Smooth muscle cell (in vitro differentiated cells): ENCODE results near the gene IQCE. TPM values are rescaled to one million over a fixed set of nuclear protein-coding genes. Genes with fewer than 3 reads are reported as not detected.

Experiments used
- DNase-seq: peaks from one replicate; lab custom pipeline; 2025; ENCODE audit not compliant: unreplicated experiment; lab: John Stamatoyannopoulos, UW
- H2AFZ ChIP-seq: fragments of 200-600 bp; sonication (generic); 2 replicates; pipeline ENCODE4 v1.6.0; 2016; ENCODE audit warnings: antibody characterized with exemption, low read depth, mild to moderate bottlenecking
- H3F3A ChIP-seq: fragments of 200-600 bp; sonication (generic); 2 replicates; pipeline ENCODE4 v1.6.0; 2017; ENCODE audit warnings: antibody characterized with exemption, low read depth
- H3K27ac ChIP-seq: fragments of 200-600 bp; sonication (generic); 2 replicates; pipeline ENCODE4 v1.5.1; 2016; ENCODE audit warnings: low read depth, mild to moderate bottlenecking
- H3K27me3 ChIP-seq: fragments of 200-600 bp; sonication (generic); 2 replicates; pipeline ENCODE4 v1.6.1; 2016; ENCODE audit warnings: low read depth, mild to moderate bottlenecking
- H3K36me3 ChIP-seq: fragments of 200-600 bp; sonication (generic); 2 replicates; pipeline ENCODE4 v1.5.1; 2016; ENCODE audit warnings: low read depth
- H3K4me1 ChIP-seq: fragments of 200-600 bp; sonication (generic); 2 replicates; pipeline ENCODE4 v1.5.1; 2016; ENCODE audit warnings: low read depth
- H3K4me2 ChIP-seq: fragments of 200-600 bp; sonication (generic); 2 replicates; pipeline ENCODE4 v1.6.0; 2016; ENCODE audit warnings: mild to moderate bottlenecking
- H3K4me3 ChIP-seq: fragments of 200-600 bp; sonication (generic); 2 replicates; pipeline ENCODE4 v1.5.1; 2016; ENCODE audit warnings: mild to moderate bottlenecking
- H3K79me2 ChIP-seq: fragments of 200-600 bp; sonication (generic); 2 replicates; pipeline ENCODE4 v1.6.0; 2016; ENCODE audit warnings: low read depth, mild to moderate bottlenecking
- H3K9ac ChIP-seq: fragments of 200-600 bp; sonication (generic); 2 replicates; pipeline ENCODE4 v1.6.0; 2016; ENCODE audit warnings: low read depth
- H3K9me3 ChIP-seq: fragments of 200-600 bp; sonication (generic); replicated peaks from 2 replicates; pipeline ENCODE4 v1.5.1; 2016; ENCODE audit warnings: low read depth
- H4K20me1 ChIP-seq: fragments of 200-600 bp; sonication (generic); 2 replicates; pipeline ENCODE4 v1.6.0; 2016; ENCODE audit warnings: low read depth
- WGBS: methylation state at CpG from one replicate; pipeline ENCODE4 v1.1.7; 2016; ENCODE audit warnings: low lambda C conversion rate; 5-methylcytosine and 5-hydroxymethylcytosine counted together
- polyA plus RNA-seq: library from polyadenylated mRNA; unstranded; fragments of >200 nt; fragmentation: Nextera tagmentation; extraction: Ambion mirVana; gene quantifications from 2 replicates; pipeline ENCODE4 v1.2.1, GENCODE V29; 2016
- total RNA-seq: library from RNA; depleted of rRNA; stranded (reverse); fragments of >200 nt; gene quantifications from 2 replicates; pipeline ENCODE4 v1.2.3, GENCODE V29; 2014
- TF ChIP-seq, protein P1 (sequence below): fragments of 200-600 bp; sonication (generic); IDR thresholded peaks from 2 replicates; pipeline ENCODE4 v1.5.1; 2017; ENCODE audit warnings: borderline replicate concordance, mild to moderate bottlenecking, antibody characterized with exemption; ENCODE audit not compliant: insufficient read depth, poor library complexity, severe bottlenecking

Gene IQCE
- total and polyA plus RNA-seq, 2 experiments from 2014 or later, result 5.8 to 12.7 TPM

GRCh38 chr7:2546776-2547586 is 11.8 kb upstream of the IQCE start:
- no peak overlapping the region for H3K9ac ChIP-seq
- no peaks in the 10 kb centered on the region for H3K27me3 ChIP-seq
- H3K27ac ChIP-seq, result no peak overlapping the region
- no peaks in the 10 kb centered on the region for H3K4me1 ChIP-seq
- TF ChIP-seq, protein P1, sequence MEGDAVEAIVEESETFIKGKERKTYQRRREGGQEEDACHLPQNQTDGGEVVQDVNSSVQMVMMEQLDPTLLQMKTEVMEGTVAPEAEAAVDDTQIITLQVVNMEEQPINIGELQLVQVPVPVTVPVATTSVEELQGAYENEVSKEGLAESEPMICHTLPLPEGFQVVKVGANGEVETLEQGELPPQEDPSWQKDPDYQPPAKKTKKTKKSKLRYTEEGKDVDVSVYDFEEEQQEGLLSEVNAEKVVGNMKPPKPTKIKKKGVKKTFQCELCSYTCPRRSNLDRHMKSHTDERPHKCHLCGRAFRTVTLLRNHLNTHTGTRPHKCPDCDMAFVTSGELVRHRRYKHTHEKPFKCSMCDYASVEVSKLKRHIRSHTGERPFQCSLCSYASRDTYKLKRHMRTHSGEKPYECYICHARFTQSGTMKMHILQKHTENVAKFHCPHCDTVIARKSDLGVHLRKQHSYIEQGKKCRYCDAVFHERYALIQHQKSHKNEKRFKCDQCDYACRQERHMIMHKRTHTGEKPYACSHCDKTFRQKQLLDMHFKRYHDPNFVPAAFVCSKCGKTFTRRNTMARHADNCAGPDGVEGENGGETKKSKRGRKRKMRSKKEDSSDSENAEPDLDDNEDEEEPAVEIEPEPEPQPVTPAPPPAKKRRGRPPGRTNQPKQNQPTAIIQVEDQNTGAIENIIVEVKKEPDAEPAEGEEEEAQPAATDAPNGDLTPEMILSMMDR, result no peak
- H3K79me2 ChIP-seq, result no peaks in the 10 kb centered on the region
- no peak for DNase-seq
- H3K4me2 ChIP-seq, result no peak overlapping the region
- WGBS, result 98% methylated on average over 31 of the region's 31 CpGs
- no peak overlapping the region for H3K4me3 ChIP-seq
- H3K36me3 ChIP-seq, result no peaks in the 10 kb centered on the region
- H3K9me3 ChIP-seq, result no peaks in the 10 kb centered on the region
- no peak overlapping the region for H2AFZ ChIP-seq
- H4K20me1 ChIP-seq, result peaks cover 16% of the 10 kb centered on the region
- no peaks in the 10 kb centered on the region for H3F3A ChIP-seq

- 99% methylated on average over 8 of the region's 8 CpGs for WGBS
These were observed 7.4 kb upstream of the IQCE start for GRCh38 chr7:2551418-2551817.

DNA sequence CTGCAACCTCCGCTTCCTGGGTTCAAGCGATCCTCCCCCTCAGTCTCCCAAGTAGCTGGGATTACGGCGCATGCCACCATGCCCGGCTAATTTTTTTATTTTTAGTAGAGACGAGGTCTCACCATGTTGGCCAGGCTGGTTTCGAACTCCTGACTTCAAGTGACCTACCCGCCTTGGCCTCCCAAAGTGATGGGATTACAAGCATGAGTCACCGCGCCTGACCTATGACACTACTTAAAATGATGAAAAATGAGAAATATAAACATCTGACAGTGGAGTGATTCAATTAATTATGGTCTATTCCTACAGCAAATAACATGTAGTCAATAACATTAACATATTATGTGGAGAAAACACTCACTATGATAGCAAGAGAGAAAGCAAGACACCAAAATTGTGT is 5.7 kb upstream of the IQCE start:
- H4K20me1 ChIP-seq, result peaks cover 16% of the 10 kb centered on the region
- TF ChIP-seq, protein P1, result no peak

More at GRCh38 chr7:2551418-2551817, 7.4 kb upstream of the IQCE start:
- DNase-seq, result no peak
- Histone ChIP-seq H4K20me1 (peaks cover 23% of the 10 kb centered on the region), H3K9ac (no peak overlapping the region), H3F3A (no peaks in the 10 kb centered on the region), H3K4me3 (no peak overlapping the region), H3K9me3 (no peaks in the 10 kb centered on the region), H3K4me1 (peaks cover 6% of the 10 kb centered on the region), H3K79me2 (peaks cover 4% of the 10 kb centered on the region), H3K4me2 (no peak overlapping the region), H2AFZ (no peak overlapping the region), H3K27ac (no peak overlapping the region), H3K27me3 (no peaks in the 10 kb centered on the region), H3K36me3 (no peaks in the 10 kb centered on the region)
- TF ChIP-seq, protein P1, result no peak

More for the DNA sequence above, 5.7 kb upstream of the IQCE start:
- DNase-seq, result no peak
- H2AFZ ChIP-seq, result no peak overlapping the region
- H3K4me3 ChIP-seq, result no peak overlapping the region
- no peak overlapping the region for H3K4me2 ChIP-seq
- no peaks in the 10 kb centered on the region for H3K27me3 ChIP-seq
- no peak overlapping the region for H3K27ac ChIP-seq
- WGBS, result 97% methylated on average over 10 of the region's 10 CpGs
- H3K79me2 ChIP-seq, result peaks cover 4% of the 10 kb centered on the region
- H3K9ac ChIP-seq, result no peak overlapping the region
- no peaks in the 10 kb centered on the region for H3F3A ChIP-seq
- H3K9me3 ChIP-seq, result no peaks in the 10 kb centered on the region
- peaks cover 6% of the 10 kb centered on the region for H3K4me1 ChIP-seq
- no peaks in the 10 kb centered on the region for H3K36me3 ChIP-seq
